GM19467 (cell line): ENCODE data around the gene RHOG.
"Not testable (repeated sequence)": the region's sequence is repeated elsewhere in the genome, so short reads cannot be mapped to it uniquely, and the experiment has no call there.

Experiments used
- ATAC-seq: cut with Tn5 transposase; IDR thresholded peaks from one replicate; pipeline ENCODE4 v1.9.1; 2021; ENCODE audit warnings: mild to moderate bottlenecking, moderate library complexity; ENCODE audit not compliant: unreplicated experiment

The RHOG gene

DNA sequence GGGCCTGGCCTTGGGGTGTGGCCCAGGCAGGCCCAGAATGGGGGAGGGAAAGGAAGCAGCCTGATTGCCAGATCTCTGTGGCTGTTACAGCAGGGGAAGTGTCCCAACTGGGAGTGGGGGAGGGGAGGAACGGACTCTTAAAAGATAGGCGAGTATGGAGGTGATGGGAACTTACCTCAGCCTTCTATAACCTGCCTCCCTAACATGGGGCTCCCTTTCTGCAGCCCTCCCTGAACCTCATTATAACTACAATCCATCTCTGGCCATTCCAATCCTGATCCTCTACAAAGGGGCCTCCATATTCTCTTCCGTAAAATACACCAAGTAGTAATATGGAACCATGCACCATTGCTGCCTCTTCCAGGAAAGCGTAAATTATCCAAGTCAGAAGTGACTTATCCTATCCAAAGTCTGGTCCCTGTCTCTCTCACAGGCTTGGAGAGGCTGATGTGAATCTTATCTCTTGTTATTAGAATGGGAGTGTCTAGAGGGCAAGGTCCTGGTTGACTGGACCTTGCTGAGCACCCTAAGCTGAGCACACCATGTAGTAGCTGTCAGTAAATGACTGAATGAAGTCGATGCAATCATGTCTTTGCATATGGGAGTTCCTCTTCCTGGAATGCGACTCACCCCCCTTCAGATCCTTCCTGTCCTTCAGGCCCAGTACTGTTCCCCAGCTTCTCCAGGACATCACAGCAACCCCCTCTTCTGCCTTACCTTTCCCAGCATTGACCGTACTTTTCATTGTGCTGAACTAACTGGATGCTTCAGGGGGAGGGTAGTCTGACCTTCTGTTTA, 5.9 kb downstream of the RHOG start:
- no peak for ATAC-seq

DNA sequence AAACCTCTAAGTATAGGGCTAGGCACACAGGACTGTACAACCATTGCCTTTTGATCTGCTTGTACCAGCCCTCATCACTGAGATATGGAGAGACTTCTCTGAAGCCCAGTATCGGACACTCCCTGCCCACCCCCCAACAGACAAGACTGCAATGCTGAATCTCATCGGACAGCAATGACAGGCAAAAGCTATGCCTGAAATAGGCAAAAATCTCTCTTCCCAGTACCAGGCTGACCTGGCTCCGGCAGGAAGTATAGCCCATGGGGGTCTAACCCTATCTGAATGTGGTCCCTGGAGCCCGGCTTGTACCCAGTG, 6.5 kb downstream of the RHOG start:
- ATAC-seq = no peak

GRCh38 chr11:3833449-3833848, 7.3 kb downstream of the RHOG start:
- no peak for ATAC-seq

- ATAC-seq = no peak
These were observed 7.9 kb downstream of the RHOG start for GRCh38 chr11:3832816-3833215.

DNA sequence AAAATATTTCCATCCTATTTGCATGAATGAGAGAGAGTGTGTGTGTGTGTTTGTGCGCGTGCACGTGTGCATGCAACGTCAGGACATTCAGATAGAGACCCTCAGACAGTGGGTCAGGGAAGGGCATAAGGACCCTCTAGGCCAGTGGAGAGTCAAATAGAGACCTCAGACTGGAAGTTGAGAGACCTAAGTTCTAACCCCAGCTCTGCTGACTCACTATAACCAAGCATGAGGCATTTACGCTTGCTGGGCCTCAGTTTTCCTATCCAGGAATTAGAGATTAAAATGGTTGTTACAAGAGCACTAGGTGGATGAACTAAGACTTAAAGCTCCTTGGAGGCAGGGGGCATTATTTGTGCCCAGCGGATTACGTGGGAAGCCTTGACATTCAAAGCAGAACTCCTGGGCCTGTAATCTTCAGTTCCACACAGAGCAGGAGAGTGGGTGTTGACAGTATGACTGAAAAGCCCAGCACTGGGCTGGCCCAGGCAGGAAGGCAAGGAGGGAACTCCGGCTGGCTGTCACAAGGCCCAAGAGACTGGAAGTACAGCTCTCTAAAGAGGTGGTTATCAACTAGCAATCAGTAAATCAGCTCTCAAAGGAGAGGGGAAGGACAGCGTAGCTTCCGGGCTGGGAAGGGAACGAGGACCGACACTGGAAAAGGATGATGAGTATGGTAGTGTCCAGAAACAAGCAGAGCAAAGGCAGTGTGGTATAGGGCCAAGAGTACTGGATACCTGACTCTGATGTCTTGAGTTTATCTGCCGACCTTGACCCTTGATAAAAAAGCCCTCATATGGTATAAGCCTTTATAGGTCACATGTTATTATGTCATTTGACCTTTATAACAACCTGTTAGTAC, 9.2 kb downstream of the RHOG start:
- no peak for ATAC-seq

DNA sequence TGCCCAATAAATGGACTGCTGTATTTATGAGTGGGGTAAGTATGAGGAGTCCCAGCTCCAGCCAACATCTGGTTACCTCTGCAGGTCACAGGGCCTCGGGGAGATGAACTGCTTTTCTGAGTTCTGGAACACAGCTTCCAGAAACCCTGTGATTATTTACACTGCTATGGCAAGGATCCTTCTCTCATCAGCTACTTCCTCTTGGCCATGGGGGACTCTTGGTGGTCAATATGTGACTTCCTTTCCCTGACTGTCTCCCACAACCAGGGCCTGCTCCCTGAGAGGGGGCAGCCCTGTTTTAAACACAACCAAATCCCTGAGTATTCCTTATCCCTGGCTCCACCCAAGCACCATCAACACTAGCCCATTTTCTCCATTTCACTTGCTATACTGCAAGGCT, 10.0 kb downstream of the RHOG start:
- ATAC-seq = no peak

DNA sequence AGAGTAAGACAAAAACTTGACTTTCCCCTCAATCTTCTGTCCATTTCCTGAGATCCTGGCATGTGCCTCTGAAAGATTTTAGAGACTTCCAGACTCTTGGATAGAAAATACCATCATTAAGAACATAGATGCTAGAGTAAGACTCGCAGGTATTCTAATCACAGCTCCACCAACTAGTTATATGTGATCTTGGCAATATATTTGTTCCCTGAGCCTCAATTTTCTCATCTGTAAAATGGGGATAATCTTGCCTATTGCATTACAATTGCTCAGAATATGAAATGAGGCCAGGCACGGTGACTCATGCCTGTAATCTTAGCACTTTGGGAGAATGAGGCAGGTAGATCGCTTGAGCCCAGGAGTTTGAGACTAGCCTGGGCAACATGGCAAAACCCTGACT, 10.7 kb downstream of the RHOG start:
- no peak for ATAC-seq

DNA sequence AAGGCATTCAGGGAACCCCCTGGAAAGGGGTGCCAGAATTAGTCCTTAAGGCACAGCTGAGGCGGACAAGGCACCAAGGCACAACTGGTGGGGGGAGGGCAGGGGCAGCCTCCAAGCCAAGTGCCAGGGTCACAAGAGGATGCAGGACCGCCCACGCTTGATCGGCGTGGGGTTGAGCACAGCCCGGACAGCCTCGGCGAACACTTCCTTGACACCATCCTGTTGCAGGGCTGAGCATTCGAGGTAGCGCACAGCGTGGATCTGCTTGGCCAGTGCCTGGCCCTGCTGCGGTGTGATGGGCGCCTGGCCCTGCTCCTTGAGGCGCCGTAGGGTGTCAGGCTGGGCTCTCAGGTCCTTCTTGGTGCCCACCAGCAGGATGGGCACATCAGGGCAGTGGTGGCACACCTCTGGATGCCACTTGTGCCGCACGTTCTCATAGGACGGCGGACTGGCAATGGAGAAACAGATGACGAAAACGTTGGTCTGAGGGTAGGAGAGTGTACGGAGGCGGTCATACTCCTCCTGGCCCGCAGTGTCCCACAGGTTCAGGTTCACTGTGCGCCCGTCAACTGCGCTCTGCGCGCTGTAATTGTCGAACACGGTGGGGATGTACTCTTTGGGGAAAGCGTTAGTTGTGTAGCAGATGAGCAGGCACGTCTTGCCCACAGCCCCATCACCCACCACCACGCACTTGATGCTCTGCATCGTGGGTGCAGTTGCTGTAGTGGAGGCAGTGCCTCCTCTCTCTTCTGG, 13.1 kb downstream of the RHOG start:
- no peak for ATAC-seq

DNA sequence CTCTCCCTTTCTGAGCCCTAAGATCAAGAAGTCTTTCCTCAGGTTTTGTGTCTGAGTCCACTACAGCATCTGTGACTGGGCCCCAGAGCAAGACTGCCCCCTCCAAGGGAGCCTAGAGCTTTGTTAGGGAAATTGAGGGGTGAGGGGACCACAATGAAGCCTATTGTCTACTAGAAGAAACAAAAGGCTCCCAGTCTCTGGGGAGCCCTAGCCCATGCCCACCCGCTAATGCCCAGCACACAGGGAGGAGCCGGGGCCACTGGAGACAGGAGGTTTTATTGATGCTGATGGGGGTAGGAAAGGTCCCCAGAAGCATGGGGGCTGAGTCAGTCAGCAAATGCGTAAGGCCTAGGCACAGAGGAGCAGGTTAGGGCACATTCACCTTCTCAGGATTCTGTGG, 14.0 kb downstream of the RHOG start:
- no peak for ATAC-seq

GRCh38 chr11:3825473-3826154, 15.1 kb downstream of the RHOG start:
- ATAC-seq = no peak

- ATAC-seq = peak; percentile 88
These were observed 15.9 kb downstream of the RHOG start for GRCh38 chr11:3824714-3825472.

- ATAC-seq = no peak
These were observed 16.8 kb downstream of the RHOG start for GRCh38 chr11:3823762-3824506.

DNA sequence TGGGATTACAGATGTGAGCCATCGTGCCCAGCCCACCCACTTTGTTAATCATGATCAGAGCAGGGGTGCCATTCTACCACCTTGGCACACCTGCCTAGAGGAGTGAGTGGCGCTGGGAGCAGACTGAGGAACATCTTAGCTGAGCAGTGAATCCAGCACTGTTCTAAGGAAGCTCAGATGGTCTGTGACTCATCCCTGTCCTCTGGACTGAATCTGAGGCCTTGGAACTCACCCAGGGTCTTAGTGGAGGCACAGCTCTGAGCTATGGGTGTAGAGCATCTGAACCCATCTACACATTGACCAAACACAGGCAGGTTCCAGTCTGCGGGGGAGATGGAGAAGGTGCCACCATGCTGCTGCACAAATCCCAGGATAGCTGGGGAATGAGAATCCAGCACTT, 17.5 kb downstream of the RHOG start:
- ATAC-seq = no peak

- no peak for ATAC-seq
These were observed 18.4 kb downstream of the RHOG start for GRCh38 chr11:3822312-3822711.

GRCh38 chr11:3820971-3821370, 19.8 kb downstream of the RHOG start:
- no peak for ATAC-seq

DNA sequence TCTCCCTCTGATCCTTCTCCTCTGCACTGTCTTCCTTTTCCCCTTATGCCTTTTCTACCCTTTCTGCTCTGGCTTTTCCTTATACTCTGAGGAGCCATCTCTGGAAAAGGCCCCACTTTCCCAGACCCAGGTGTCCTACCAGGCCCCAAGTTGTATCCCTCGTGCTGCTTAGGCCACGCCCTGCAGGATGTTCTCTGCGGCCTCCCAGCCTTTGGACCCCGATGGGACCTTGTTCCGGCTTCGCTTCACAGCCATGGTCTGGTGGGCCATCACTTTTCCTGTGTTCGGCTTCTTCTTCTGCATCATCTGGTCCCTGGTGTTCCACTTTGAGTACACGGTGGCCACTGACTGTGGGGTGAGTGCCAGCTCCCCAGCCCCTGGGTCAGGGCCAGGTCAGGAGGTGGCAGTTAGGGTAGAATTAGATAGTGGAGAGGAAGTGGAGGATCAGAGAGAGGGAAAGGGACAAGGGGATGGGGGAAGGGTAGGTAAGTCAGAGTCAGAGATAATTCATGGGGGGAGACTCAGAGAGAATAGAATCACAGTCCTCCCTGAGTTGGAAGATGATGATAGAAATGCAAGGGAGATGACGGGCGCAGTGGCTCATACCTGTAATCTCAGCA, 23.5 kb downstream of the RHOG start:
- ATAC-seq = no peak

DNA sequence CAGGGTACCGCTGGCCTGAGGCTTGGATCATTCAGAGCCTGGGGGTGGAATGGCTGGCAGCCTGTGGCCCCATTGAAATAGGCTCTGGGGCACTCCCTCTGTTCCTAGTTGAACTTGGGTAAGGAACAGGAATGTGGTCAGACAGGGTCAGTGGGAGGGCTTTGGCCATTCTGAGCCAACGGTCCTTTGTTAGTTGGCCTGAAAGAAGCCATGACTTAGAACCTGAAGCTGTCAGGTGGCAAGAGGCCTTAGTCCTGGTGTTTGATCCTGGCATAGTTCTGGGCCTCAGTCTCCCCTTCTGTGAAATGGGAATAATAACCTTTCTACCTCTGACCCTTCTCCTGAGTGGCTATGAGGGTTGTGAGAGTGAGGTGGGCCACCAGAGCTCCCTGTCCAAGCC, 24.1 kb downstream of the RHOG start:
- ATAC-seq = no peak

DNA sequence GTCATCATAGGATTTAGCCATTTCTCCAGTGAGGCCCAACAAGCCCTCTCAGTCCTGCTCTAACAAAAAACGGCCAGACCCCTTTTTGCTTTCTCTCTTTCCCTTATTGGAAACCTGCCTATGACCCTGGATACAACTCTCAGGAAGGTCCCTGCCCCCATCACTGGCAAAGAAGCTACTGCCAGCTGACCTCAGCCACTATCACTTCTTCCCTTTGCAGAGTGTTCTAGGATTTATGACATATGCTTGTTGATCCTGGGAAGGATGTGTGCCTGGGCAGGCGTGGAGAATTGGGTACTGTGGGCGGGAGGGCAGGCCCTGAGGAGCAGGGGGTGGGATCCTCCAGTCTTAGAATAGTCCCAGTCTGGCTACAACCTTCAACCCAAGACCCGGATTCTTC, 24.9 kb downstream of the RHOG start:
- no peak for ATAC-seq

- ATAC-seq = not testable (repeated sequence)
These were observed 25.9 kb downstream of the RHOG start for GRCh38 chr11:3814832-3815231.
